ENCODE data around the gene SLC16A4.

Gene SLC16A4

GRCh38 chr1:110350360-110350759 is 40.5 kb downstream of the SLC16A4 start:
- DNase-seq: no peak

GRCh38 chr1:110348771-110349170 is 42.1 kb downstream of the SLC16A4 start:
- no peak for DNase-seq

GRCh38 chr1:110348050-110348449 is 42.8 kb downstream of the SLC16A4 start:
- DNase-seq: no peak

GRCh38 chr1:110347182-110347893 is 43.5 kb downstream of the SLC16A4 start:
- DNase-seq: no peak

GRCh38 chr1:110346690-110347089 is 44.1 kb downstream of the SLC16A4 start:
- no peak for DNase-seq

- no peak for DNase-seq
These were observed 45.3 kb downstream of the SLC16A4 start for GRCh38 chr1:110345480-110345879.

GRCh38 chr1:110344152-110344551 is 46.7 kb downstream of the SLC16A4 start:
- no peak for DNase-seq

- no peak for DNase-seq
These were observed 47.6 kb downstream of the SLC16A4 start for GRCh38 chr1:110343249-110343648.

- DNase-seq: no peak
These were observed 48.9 kb downstream of the SLC16A4 start for GRCh38 chr1:110341872-110342331.

- DNase-seq: no peak
These were observed 49.5 kb downstream of the SLC16A4 start for GRCh38 chr1:110341146-110341871.

GRCh38 chr1:110340207-110340468 is 50.7 kb downstream of the SLC16A4 start:
- peak in 1 of 2 donors; percentile 12 for DNase-seq

GRCh38 chr1:110339407-110340206 is 51.2 kb downstream of the SLC16A4 start:
- DNase-seq: peak; percentile 54 to 64

- DNase-seq: peak; percentile 96 to 97
These were observed 51.9 kb downstream of the SLC16A4 start, which contains the start of gene RBM15 for GRCh38 chr1:110338886-110339406. TSS of gene RBM15 (plus strand) at chr1:110339377. CDS start at chr1:110339406, 29 bp downstream.

- peak; percentile 95 to 96 for DNase-seq
These were observed 52.4 kb downstream of the SLC16A4 start for GRCh38 chr1:110338309-110338885.

GRCh38 chr1:110337704-110338308 is 53.0 kb downstream of the SLC16A4 start:
- peak; percentile 25 to 29 for DNase-seq

- DNase-seq: no peak
These were observed 54.4 kb downstream of the SLC16A4 start for GRCh38 chr1:110336300-110337039.

GRCh38 chr1:110335265-110335664 is 55.6 kb downstream of the SLC16A4 start:
- DNase-seq: no peak

GRCh38 chr1:110328700-110329099 is 62.1 kb downstream of the SLC16A4 start:
- no peak for DNase-seq

GRCh38 chr1:110328274-110328673 is 62.6 kb downstream of the SLC16A4 start:
- no peak for DNase-seq

- no peak for DNase-seq
These were observed 64.0 kb downstream of the SLC16A4 start for GRCh38 chr1:110326826-110327225.

- no peak for DNase-seq
These were observed 66.2 kb downstream of the SLC16A4 start for GRCh38 chr1:110324667-110325066.

GRCh38 chr1:110321846-110322245 is 69.0 kb downstream of the SLC16A4 start:
- no peak for DNase-seq

Data from activated CD4-positive, alpha-beta T cell treated with anti-CD3 and anti-CD28 coated beads for 4 hours (primary cell).